Stimulated activated CD8-positive, alpha-beta memory T cell treated with anti-CD3 and anti-CD28 coated beads, Interleukin-7, amount 100 ng/mL, for 1 hour (primary cell): ENCODE data around the gene AATF.

Experiments used
- DNase-seq, 2 donors: peaks; one replicate each; pipeline ENCODE4 v3.0.0-alpha.2; 2020; ENCODE audit warnings: low read depth in 2 of 2

AATF gene

GRCh38 chr17:36931096-36931696 lies 17.6 kb upstream of the AATF start:
- no peak for DNase-seq

GRCh38 chr17:36931697-36932382 lies 16.9 kb upstream of the AATF start:
- DNase-seq = no peak

- DNase-seq = no peak
Measured at GRCh38 chr17:36932383-36932693, 16.4 kb upstream of the AATF start.

GRCh38 chr17:36932694-36933511 lies 15.9 kb upstream of the AATF start:
- no peak for DNase-seq

- DNase-seq = no peak
Measured at GRCh38 chr17:36933512-36934143, 15.1 kb upstream of the AATF start.

GRCh38 chr17:36934144-36934691 lies 14.5 kb upstream of the AATF start:
- DNase-seq = no peak

- no peak for DNase-seq
Measured at GRCh38 chr17:36934692-36935630, 13.8 kb upstream of the AATF start.

- no peak for DNase-seq
Measured at GRCh38 chr17:36935671-36936454, 12.9 kb upstream of the AATF start.

- DNase-seq = no peak
Measured at GRCh38 chr17:36936455-36937000, 12.2 kb upstream of the AATF start.

- DNase-seq = no peak
Measured at GRCh38 chr17:36937001-36937958, 11.5 kb upstream of the AATF start, which contains the start of gene LHX1. TSS of gene LHX1 (plus strand) at chr17:36937475. CDS start at chr17:36938198, 723 bp downstream.

- no peak for DNase-seq
Measured at GRCh38 chr17:36937959-36938565, 10.7 kb upstream of the AATF start.

- no peak for DNase-seq
Measured at GRCh38 chr17:36938566-36939051, 10.1 kb upstream of the AATF start.

- no peak for DNase-seq
Measured at GRCh38 chr17:36939052-36939801, 9.5 kb upstream of the AATF start.

GRCh38 chr17:36939802-36940312 lies 8.9 kb upstream of the AATF start:
- no peak for DNase-seq

- no peak for DNase-seq
Measured at GRCh38 chr17:36940313-36941264, 8.2 kb upstream of the AATF start.
